H4 (cell line): ENCODE data around the gene CD9. TPM values are rescaled to one million over a fixed set of nuclear protein-coding genes. Genes with fewer than 3 reads are reported as not detected.

Experiments used
- DNase-seq: peaks from one replicate; pipeline ENCODE4 v3.0.0-alpha.2; 2015; ENCODE audit warnings: low spot score
- total RNA-seq: library from RNA; depleted of rRNA; stranded (reverse); fragments of >200 nt; shearing (Covaris generic); gene quantifications from 2 replicates; pipeline ENCODE4 v1.2.3, GENCODE V29; 2014; rRNA removed

CD9 gene
- total RNA-seq, 1 experiment from 2014 or later: 133 TPM

DNA sequence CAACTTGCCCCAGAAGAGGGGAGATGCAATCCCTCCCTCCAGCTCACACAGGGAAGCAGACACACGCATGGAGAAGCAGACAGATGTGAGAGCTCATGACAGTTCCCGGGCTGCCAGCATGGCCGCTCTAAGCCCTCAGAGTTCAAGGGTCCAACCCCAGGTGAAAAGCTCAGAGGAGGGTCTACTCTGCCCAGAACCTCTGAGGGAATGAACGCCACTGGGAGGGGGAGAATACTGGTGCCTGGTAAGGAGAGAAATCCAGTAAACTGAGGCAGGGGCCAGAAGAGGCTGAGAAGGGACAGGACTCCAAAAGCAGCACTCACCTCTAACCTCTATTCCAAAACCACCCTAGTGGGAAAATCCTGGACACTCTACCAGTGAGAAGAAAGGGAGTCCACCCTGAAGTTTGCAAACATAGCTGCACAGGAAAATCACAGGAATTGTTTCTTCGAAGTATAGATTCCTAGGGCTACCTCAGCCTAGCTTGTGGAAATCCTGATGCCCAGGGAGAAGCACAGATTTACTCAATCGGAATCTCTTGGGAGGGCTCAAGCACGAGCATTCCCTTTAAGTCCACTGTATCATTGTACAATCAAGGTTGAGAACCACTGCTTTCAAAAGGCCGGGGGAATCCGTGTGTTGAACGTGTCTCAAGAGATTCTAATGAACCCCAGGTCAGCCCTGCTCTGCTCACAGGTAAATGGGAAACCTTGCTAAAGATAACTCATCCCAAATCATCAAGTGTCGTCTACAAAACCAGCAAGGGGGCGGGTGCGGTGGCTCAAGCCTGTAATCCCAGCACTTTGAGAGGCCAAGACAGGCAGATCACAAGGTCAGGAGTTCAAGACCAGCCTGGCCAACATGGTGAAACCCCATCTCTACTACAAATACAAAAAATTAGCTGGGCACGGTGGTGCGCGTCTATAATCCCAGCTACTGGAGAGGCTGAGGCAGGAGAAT lies 76.0 kb downstream of the CD9 start:
- DNase-seq: no peak

DNA sequence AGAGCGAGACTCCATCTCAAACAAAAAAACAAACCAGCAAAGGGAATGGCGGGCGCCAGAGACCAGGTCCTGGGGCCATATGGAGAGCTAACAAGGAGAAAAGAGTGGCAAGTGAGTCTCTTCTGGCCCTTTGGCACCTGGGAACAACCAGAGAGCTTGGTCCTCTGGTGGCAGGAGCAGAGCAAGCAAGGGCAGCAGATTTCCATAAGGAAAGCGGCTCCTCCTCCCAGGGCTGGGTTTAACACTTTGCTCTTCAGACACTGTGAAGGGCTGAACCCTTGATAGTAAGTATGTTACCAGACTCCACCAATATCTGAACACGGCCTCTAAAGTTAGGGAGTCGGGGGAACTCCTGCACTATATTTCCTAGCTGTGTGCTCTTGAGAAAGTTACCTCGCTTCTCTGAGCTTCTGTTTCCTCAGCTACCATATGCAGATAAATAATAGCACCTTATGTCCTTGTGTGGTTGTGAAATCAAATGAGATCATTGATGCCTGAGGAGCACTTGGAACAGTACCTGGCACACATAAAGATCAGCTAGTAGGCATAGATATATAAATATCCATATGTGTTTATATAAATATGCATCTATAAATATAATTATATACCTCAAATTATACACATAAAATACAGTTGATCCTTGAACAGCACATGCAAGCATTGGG lies 76.9 kb downstream of the CD9 start:
- peak; percentile 46 for DNase-seq

DNA sequence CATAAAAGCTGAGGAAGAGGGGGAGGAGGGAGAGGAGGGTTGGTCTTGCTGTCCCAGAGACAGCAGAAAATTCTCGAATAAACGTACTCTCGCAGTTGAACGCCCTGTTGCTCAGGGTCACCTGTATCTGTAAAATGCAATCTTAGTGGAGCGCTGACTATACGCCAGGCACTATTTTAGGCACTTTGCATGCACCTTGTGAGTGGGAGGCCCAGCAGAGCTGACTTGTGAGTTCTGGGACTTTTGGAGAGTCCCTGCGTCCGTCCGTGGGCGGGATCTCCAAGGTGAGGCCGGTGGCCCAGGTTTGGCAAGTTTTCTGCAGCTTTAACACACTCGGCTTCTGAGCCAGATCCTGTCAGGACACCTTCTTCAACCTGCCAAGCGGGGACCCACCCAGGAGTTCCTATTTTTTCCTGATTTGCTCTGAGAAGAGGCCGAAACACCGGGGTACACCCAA lies 77.8 kb downstream of the CD9 start:
- no peak for DNase-seq

DNA sequence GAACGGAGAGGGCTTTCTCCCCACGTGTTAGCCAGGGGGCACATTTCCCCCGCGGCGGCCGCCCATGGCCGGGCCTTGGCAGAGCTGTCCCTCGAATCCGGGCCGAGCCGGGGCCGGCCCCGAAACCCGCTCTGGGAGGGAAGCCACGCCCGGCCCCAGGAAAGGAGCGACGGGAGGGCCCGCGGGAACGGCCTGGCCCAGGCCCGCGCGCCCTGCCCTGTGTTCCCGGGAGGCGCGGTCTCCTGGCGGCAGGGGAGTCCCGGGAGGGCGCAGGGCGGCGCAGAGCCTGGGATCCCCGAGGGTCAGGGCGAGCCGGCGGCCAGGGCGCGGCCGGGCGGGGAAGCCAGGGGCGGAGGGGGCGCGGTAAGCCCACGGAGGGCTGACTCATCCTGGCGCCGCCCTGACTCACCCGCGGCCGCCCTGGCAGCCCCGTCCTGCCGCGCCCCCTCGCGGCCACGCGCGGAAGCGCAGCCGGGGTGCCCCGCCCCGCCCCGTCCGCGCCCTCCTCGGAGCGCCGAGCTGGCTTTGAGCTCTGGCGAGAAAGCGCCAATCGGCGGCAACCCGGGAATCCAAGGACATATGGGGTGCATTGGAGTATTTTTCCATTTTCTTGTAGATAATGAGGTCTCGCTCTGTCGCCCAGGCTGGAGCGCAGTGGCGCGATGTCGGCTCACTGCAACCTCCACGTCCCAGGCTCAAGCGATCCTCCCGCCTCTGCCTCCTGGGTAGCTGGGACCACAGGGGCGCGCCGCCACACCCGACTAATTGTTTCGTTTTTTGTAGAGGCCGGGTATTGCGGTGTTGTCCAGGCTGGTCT lies 78.4 kb downstream of the CD9 start:
- DNase-seq: peak; percentile 82

- DNase-seq: no peak
Measured at GRCh38 chr12:6279256-6279628, 79.0 kb downstream of the CD9 start.

GRCh38 chr12:6279631-6280030 lies 79.4 kb downstream of the CD9 start:
- no peak for DNase-seq

- DNase-seq: peak; percentile 97
Measured at GRCh38 chr12:6280053-6280469, 79.9 kb downstream of the CD9 start.

- DNase-seq: no peak
Measured at GRCh38 chr12:6280672-6281071, 80.5 kb downstream of the CD9 start.

DNA sequence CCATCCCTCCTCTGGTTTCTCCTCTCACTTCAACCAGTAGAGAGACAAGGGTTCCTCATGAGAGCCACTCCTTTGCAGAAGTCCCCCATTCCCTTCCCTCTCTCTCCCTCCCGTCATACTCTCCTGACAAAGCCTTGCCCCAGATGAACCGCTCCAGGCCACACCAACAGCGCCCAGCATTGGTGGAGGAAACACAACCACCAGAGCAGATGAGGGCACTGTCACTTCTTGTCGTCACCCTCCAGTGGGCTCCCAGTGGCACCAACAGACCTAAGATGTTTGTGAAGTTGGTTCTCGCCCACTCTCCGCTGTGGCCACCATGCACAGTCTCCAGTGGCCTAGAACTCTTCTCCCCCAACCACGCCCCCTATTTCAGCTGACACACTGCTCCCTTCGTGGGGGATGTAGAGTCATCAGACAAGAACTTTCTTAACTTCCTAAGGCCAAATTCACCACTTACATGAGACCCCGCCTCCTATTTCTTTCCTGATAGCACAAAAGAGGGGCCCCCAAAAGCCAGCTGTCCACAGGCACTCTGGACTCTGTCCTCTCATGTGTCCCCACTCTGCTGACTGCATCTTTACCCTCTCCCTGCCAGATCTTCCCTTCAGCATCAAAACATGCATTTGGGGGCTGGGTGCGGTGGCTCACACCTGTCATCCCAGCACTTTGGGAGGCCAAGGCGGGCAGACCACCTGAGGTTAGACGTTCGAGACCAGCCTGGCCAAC lies 81.0 kb downstream of the CD9 start:
- no peak for DNase-seq

DNA sequence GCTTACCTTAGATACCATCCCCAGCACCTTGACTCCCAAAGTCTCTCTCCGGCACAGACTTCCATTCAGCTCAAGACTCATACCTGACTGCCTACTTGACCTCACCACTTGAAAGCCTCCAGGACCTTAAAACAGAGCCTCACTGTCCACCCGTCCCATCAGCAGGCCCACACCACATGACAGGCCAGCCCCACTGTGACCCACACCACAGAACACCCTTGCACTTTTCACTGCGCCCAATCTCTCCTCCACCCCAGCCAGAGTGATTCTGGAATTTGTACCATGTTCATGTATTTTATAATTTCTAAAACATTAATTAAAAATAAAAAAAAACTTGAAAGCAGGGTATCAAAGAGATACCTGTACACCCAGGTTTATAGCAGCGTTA lies 82.2 kb downstream of the CD9 start:
- no peak for DNase-seq

DNA sequence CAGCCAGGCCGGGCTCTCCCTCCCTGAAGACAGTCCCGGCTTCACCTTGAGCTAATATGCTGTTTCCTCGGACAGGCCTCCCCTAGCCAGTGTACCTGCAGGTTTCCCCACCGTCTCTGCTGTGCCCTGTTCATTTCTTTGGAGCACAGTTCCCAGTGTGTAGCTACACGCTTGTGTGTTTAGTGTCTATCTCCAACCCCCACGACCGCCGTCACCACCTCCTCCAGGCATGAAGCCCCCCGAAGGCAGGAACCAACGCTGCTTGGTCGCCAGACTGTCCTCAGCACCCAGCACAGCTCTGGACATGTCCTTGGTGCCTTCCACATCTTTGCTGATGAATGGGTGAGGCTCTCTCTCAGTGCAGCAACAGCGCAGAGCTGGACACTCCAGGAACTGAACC lies 84.1 kb downstream of the CD9 start:
- no peak for DNase-seq

- DNase-seq: peak; percentile 74
Measured at GRCh38 chr12:6285063-6285477, 84.9 kb downstream of the CD9 start.

DNA sequence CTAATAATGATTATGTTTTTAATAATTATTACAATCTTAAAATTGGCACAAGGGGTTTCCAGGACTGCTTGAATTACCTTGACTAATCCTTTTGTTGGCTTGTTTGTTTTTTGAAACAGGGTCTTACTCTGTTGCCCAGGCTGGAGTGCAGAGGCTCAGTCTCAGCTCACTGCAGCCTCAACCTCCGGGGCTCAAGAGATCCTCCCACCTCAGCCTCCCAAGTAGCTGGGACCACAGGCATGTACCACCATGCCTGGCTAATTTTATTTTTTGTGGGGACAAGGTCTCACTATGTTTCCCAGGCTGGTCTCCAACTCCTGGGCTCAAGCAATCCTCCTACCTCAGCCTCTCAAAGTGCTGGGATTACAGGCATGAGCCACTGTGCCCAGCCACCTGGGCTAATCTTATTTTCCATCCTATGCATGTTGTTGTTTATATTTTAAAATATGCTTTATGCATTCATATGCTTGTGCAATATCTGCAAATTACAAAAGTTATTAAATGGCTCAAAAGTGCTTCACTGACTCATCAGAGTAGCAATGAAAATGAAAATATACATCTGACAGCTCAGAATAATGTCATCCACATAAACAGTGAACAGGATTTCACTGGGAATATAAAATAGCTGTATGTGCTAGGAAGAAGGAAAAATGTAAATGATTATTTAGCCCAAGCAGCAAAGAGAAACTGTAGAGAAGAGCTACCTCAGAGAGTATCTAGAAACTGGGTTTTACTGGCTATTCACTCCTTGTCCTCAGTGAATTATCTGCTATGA lies 85.5 kb downstream of the CD9 start:
- DNase-seq: no peak

Other genes with a start within 250 kb of the CD9 start
- gene VWF, start 75.7 kb upstream of the CD9 start, total RNA-seq: 0.08 and 0.23 TPM in 2 replicates
- 0.10 TPM in 1 of 2 replicates, not detected in the other for gene PLEKHG6, start 110.3 kb downstream of the CD9 start, total RNA-seq
- 320 and 327 TPM in 2 replicates for gene TNFRSF1A, start 141.7 kb downstream of the CD9 start, total RNA-seq
- gene SCNN1A, start 175.2 kb downstream of the CD9 start, total RNA-seq: 1.7 and 2.1 TPM in 2 replicates
- 19.5 and 31.5 TPM in 2 replicates for gene LTBR, start 183.8 kb downstream of the CD9 start, total RNA-seq
- gene CD27, start 244.6 kb downstream of the CD9 start, total RNA-seq: not detected in 2 replicates